Coronary artery (tissue), 2 donors: ENCODE measurements around the gene PHTF1.
A peak's percentile ranks its signal among the peaks of the same experiment; 100 is the strongest.

ENCODE experiments used
- DNase-seq: peaks from one replicate; pipeline ENCODE4 v3.0.0-alpha.2; 2017; ENCODE audit warnings: low spot score
- H3K27ac ChIP-seq, 2 donors: fragments of 200-600 bp; sonication (generic); one replicate each; pipeline ENCODE4 v1.5.1; 2016 to 2019
- H3K4me3 ChIP-seq: fragments of 200-600 bp; sonication (generic); 2 replicates; pipeline ENCODE4 v1.5.1; 2016; ENCODE audit warnings: mild to moderate bottlenecking, moderate library complexity
- CTCF ChIP-seq: fragments of 200-600 bp; sonication (generic); IDR thresholded peaks from one replicate; pipeline ENCODE4 v1.5.1; 2019; ENCODE audit warnings: antibody characterized with exemption

PHTF1 gene

GRCh38 chr1:113786069-113786468 lies 26.8 kb upstream of the PHTF1 start:
- no peak for TF ChIP-seq CTCF
- Histone ChIP-seq H3K27ac (no peak overlapping the region), H3K4me3 (no peak overlapping the region)
- no peak for DNase-seq

- TF ChIP-seq CTCF = no peak
- Histone ChIP-seq H3K4me3 (no peak overlapping the region), H3K27ac (peak overlapping the region in 1 of 2 donors; percentile 36)
- DNase-seq = no peak
Measured at GRCh38 chr1:113784104-113784779, 25.0 kb upstream of the PHTF1 start.

- Histone ChIP-seq H3K27ac (peak overlapping the region; percentile 27 to 36), H3K4me3 (peak overlapping the region; percentile 27)
- no peak for DNase-seq
- TF ChIP-seq CTCF = no peak
Measured at GRCh38 chr1:113783254-113784103, 24.2 kb upstream of the PHTF1 start.

- H3K27ac ChIP-seq = no peak overlapping the region
- no peak for TF ChIP-seq CTCF
- no peak for DNase-seq
- H3K4me3 ChIP-seq = no peak overlapping the region
Measured at GRCh38 chr1:113782406-113782805, 23.1 kb upstream of the PHTF1 start.

GRCh38 chr1:113780374-113781146 lies 21.3 kb upstream of the PHTF1 start:
- no peak overlapping the region for H3K27ac ChIP-seq
- H3K4me3 ChIP-seq = no peak overlapping the region
- TF ChIP-seq CTCF = no peak
- DNase-seq = no peak

- Histone ChIP-seq H3K27ac (no peak overlapping the region), H3K4me3 (no peak overlapping the region)
- DNase-seq = no peak
- TF ChIP-seq CTCF = no peak
Measured at GRCh38 chr1:113779542-113779941, 20.3 kb upstream of the PHTF1 start.
